ENCODE data around the gene KMT2A.

The KMT2A gene

DNA sequence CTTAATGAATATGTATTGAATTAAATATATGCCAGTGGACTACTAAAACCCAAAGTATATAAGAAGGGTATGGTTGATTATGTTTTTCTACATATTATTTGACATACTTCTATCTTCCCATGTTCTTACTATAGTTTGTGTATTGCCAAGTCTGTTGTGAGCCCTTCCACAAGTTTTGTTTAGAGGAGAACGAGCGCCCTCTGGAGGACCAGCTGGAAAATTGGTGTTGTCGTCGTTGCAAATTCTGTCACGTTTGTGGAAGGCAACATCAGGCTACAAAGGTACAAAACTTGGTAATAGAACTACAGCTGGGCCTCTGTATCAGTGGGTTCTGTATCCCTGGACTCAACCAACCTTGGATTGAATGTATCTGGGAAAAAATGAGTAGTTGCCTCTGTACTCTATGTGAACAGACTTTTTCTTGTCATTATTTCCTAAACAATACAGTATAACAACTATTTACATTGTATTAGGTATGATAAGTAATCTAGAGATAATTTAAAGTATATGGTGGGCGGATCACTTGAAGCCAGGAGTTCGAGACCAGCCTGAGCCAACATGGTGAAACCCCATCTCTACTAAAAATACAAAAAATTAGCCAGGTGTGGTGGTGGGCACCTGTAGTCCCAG, 52.3 kb downstream of the KMT2A start:
- DNase-seq = peak; percentile 31

DNA sequence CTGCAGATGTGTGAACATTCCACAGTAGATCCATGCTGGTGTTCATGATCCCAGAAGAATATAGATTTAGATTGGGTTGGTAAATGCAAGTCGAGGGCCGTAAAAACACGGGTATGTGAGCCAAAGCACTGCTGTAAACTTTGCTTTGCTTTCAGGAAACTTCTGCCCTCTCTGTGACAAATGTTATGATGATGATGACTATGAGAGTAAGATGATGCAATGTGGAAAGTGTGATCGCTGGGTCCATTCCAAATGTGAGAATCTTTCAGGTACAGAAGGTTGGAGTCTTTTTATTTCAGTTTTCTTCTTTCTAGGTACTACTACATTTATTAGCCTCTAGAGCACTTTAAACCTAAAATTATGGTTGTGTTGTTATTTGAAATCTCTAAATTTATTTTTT, 54.7 kb downstream of the KMT2A start:
- DNase-seq = no peak

DNA sequence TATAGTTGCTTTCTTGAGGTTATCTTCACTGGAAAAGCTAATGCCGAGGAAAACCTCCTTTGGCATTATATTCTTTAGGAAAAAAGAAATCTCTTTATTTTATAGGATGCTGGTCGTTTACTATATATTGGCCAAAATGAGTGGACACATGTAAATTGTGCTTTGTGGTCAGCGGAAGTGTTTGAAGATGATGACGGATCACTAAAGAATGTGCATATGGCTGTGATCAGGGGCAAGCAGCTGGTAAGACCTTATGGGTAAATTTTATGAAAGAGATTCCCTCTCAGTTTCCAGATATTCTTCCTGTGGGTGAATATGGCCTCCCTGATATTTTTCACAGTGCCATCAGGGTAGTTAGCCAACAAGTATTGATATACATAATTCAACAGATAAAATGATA, 61.5 kb downstream of the KMT2A start:
- DNase-seq = no peak

DNA sequence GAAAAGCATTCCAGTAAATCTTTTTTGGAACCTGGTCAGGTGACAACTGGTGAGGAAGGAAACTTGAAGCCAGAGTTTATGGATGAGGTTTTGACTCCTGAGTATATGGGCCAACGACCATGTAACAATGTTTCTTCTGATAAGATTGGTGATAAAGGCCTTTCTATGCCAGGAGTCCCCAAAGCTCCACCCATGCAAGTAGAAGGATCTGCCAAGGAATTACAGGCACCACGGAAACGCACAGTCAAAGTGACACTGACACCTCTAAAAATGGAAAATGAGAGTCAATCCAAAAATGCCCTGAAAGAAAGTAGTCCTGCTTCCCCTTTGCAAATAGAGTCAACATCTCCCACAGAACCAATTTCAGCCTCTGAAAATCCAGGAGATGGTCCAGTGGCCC, 66.9 kb downstream of the KMT2A start:
- no peak for DNase-seq

DNA sequence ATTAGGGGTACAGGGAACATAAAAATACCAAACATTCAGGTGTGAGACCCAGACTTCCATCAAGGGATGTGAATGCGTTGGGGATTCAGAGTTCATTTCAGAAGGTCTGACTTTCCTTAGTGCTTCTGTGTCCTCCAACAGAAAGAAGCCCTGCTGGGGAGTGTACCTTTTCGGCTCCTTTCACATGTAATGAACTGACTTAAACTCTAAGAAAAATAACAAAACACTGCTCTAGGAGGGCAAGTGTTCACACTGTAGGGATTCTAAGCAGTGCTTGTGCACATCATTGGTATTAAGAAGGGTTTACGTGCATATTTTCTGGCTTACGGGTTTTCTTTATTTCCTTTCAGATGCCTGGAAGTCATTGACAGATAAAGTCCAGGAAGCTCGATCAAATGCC, 75.3 kb downstream of the KMT2A start:
- no peak for DNase-seq

DNA sequence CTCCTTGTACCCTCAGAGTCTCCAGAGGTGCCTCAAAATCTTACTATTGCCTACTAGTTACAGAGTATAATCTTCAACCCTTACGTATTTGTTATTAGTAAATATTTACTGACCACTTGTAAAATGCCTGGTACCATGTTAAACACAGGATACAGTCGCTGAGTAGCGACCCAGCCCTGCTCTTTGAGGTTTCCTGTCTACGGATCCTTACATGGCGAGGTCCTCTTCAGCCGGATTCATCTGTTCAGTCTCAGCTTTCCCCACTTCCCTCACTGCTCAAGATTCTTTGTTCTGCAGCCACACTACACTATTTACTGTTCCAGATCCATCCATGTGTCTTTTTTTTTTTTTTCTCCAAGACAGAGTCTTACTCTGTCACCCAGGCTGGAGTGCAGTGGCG, 77.8 kb downstream of the KMT2A start:
- DNase-seq = no peak

DNA sequence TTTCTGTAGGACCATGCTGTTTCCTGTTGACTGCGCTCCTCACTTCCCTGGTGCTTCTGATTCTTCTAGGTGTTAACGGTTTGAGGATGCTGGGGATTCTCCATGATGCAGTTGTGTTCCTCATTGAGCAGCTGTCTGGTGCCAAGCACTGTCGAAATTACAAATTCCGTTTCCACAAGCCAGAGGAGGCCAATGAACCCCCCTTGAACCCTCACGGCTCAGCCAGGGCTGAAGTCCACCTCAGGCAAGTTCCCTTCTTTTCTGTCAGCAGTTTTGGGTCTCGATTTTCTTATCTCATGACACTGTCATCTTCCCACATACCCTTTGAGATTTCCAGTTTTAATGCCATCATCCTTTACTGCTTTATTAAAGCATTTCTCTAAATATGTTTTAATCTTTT, 83.3 kb downstream of the KMT2A start:
- no peak for DNase-seq

DNA sequence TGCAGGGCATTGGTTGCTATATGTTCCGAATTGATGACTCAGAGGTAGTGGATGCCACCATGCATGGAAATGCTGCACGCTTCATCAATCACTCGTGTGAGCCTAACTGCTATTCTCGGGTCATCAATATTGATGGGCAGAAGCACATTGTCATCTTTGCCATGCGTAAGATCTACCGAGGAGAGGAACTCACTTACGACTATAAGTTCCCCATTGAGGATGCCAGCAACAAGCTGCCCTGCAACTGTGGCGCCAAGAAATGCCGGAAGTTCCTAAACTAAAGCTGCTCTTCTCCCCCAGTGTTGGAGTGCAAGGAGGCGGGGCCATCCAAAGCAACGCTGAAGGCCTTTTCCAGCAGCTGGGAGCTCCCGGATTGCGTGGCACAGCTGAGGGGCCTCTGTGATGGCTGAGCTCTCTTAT, 85.6 kb downstream of the KMT2A start:
- no peak for DNase-seq

DNA sequence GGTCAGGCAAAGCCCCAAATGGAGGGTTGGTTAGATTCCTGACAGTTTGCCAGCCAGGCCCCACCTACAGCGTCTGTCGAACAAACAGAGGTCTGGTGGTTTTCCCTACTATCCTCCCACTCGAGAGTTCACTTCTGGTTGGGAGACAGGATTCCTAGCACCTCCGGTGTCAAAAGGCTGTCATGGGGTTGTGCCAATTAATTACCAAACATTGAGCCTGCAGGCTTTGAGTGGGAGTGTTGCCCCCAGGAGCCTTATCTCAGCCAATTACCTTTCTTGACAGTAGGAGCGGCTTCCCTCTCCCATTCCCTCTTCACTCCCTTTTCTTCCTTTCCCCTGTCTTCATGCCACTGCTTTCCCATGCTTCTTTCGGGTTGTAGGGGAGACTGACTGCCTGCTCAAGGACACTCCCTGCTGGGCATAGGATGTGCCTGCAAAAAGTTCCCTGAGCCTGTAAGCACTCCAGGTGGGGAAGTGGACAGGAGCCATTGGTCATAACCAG, 86.3 kb downstream of the KMT2A start:
- no peak for DNase-seq

DNA sequence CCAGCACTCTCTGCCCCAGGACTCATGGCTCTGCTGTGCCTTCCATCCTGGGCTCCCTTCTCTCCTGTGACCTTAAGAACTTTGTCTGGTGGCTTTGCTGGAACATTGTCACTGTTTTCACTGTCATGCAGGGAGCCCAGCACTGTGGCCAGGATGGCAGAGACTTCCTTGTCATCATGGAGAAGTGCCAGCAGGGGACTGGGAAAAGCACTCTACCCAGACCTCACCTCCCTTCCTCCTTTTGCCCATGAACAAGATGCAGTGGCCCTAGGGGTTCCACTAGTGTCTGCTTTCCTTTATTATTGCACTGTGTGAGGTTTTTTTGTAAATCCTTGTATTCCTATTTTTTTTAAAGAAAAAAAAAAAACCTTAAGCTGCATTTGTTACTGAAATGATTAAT, 88.1 kb downstream of the KMT2A start:
- no peak for DNase-seq

DNA sequence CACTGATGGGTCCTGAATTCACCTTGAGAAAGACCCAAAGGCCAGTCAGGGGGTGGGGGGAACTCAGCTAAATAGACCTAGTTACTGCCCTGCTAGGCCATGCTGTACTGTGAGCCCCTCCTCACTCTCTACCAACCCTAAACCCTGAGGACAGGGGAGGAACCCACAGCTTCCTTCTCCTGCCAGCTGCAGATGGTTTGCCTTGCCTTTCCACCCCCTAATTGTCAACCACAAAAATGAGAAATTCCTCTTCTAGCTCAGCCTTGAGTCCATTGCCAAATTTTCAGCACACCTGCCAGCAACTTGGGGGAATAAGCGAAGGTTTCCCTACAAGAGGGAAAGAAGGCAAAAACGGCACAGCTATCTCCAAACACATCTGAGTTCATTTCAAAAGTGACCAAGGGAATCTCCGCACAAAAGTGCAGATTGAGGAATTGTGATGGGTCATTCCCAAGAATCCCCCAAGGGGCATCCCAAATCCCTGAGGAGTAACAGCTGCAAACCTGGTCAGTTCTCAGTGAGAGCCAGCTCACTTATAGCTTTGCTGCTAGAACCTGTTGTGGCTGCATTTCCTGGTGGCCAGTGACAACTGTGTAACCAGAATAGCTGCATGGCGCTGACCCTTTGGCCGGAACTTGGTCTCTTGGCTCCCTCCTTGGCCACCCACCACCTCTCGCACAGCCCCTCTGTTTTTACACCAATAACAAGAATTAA, 88.6 kb downstream of the KMT2A start:
- DNase-seq = no peak

DNA sequence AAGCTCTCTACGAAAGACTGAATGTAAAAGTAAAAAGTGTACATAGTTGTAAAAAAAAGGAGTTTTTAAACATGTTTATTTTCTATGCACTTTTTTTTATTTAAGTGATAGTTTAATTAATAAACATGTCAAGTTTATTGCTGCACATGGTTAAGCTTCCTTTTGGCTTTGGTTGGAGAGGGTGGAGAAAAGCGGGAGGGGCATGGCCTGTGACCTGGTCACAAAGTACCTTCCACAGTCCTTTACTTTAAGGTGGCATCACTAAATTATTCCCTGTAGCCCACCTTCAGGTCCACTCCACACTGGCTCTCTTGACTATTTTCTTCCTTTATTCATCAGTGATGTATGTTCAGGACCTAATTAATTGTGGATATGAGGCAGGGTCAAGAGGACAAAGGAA, 90.4 kb downstream of the KMT2A start:
- no peak for DNase-seq

DNA sequence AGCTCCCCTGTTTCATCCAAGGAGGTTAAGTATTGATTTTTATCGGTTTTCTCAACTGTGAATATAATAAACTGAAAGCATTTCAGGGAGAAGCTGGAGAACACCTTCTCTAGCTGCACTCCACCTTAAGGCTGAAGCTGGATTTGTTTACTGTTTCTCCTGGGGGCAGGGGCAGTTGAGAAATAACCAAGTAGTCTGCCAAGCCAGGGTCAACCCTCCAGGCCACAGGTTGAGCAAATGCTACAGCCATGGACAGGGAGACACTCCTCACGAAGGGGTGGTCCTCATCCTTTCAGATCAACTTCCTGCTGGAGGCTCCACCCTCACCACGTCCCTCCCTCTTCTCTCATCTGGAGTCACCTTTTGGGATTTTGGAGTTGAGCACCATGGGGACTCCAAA, 90.8 kb downstream of the KMT2A start, which contains the start of gene TTC36:
Gene TTC36 (plus strand): TSS at position 366 of the 400 bp plus-strand sequence. CDS start 21 bp downstream, at position 387.
- no peak for DNase-seq

DNA sequence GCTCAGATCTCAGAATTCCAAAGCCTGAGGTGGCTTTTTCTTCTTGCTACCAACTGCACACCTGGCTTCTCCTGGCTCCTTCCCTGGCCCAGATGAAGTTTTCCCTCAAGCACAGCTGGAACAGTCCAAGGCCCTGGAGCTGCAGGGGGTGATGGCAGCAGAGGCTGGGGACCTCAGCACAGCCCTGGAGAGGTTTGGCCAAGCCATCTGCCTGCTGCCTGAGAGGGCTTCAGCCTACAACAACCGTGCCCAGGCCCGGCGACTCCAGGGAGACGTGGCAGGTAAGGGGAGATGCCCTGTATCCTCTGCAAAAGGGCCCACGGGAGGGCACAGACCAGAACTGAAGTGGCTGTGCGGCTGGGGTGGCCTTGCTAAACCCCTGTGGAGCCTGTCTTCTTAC, 92.2 kb downstream of the KMT2A start:
- no peak for DNase-seq

DNA sequence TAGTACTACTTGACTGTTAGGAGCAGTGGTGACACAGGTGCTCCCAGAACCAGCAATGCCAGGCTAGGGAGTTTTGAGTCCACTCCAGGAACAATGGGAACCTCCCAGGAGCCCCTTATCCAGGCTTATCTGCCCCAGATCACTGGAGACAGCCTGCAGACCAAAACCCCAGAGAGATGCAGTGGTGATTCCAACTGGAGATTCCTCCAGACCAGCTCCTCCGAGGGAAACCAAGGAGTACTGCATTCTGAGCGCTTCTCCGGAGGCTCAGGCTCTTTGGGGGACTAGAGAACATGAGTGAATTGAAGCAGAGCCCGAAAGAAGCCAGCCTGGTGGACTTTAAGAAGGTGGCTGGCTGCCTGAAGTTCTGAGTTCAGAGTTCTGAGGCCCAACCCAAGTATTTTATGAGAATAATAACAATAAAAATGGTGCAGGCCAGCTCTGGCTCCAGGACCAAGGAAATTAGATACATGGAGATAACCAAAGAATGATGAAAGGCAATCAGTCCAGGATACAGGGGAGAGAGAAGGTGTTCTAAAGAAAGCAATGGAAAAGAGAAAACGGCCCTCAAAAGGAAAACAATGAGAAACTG, 93.4 kb downstream of the KMT2A start:
- no peak for DNase-seq

DNA sequence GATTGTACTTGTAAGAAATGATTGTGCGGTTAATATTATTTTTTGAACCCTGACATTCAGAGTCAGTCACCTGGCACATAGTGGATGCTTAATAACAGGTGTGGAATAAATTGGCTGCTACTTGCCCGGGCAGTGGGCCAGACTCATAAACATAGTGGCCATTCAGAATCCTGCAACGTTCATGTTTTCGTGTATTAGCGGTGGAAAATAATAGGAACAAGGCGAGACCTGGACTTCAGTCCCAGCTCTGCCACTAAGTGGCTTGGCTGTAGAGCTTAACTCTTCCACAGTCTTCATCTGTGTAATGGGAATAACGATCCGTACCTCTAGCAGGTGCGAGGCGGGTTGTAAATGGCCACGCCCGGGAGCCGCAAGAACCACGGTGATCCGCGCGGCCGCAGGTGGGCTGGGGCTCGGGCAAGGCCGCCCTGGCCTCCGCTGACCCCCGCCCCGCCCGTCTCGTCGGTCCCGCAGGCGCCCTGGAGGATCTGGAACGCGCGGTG, 93.9 kb downstream of the KMT2A start:
- DNase-seq = no peak

DNA sequence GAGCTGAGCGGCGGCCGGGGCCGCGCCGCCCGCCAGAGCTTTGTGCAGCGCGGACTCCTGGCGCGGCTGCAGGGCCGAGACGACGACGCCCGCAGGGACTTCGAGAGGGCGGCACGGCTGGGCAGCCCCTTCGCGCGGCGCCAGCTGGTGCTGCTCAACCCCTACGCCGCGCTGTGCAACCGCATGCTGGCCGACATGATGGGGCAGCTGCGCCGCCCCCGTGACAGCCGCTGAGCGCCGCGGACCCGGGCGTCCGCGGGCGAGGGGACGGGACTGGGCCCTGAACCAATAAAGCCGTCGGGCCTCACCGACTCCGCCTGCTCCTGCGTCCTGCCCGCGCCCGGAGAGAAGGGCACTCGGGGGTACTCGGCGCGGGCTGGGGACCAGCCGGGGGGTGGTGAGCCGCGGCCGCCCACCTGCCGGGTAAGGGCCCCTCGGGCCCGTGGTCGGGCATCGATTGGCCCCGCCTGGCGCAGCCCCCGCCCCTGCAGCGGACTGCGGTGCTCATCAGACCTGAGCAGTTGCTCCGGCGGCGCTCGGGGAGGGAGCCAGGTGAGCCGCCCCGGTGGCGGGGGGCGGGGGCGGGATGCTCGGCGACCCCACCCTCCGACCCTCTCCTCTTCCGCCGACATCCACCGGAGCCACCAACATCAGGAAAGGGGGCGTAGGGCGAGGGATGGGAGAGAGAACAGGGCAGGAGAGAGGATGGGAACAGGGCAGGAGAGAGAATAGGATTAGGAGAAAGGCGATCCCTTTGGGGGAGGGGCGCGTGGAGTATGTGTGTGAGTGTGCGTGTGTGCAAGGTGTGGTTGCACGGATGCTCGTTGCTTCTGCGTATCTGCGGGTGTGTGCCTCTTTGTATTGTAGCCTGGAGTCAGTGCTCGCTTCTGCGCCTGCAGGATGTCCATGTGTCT, 94.6 kb downstream of the KMT2A start, which contains the start of gene TMEM25:
Gene TMEM25 (plus strand): TSS at position 510 of the 914 bp plus-strand sequence. CDS start 610 bp downstream, outside the sequence.
- DNase-seq = peak; percentile 34

DNA sequence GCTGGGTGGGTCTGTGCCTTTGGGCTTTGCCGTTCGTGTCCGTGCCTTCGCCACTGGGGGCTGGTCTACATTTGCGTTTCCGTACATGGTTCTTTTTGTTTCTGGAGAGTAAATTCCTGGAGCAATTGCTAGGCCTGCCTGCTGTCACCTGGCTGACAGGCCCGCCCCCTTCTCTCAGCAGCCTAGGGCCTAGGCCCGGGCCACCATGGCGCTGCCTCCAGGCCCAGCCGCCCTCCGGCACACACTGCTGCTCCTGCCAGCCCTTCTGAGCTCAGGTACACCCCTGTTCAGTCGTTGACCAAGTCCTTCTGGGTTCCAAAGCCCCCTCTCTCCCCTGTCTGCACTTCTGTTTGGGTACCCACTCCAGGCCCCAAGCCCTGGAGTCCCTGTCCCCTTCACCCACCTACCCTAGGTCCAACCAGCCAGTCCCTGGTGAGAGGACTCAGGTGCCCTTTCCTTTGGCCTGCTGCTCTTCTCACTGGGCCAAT, 95.3 kb downstream of the KMT2A start:
- DNase-seq = no peak

DNA sequence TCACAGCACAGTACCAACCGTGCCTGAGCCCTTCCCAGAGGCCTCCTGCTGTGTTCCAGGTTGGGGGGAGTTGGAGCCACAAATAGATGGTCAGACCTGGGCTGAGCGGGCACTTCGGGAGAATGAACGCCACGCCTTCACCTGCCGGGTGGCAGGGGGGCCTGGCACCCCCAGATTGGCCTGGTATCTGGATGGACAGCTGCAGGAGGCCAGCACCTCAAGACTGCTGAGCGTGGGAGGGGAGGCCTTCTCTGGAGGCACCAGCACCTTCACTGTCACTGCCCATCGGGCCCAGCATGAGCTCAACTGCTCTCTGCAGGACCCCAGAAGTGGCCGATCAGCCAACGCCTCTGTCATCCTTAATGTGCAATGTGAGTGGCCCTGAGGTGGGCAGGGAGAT, 95.8 kb downstream of the KMT2A start:
- DNase-seq = no peak

DNA sequence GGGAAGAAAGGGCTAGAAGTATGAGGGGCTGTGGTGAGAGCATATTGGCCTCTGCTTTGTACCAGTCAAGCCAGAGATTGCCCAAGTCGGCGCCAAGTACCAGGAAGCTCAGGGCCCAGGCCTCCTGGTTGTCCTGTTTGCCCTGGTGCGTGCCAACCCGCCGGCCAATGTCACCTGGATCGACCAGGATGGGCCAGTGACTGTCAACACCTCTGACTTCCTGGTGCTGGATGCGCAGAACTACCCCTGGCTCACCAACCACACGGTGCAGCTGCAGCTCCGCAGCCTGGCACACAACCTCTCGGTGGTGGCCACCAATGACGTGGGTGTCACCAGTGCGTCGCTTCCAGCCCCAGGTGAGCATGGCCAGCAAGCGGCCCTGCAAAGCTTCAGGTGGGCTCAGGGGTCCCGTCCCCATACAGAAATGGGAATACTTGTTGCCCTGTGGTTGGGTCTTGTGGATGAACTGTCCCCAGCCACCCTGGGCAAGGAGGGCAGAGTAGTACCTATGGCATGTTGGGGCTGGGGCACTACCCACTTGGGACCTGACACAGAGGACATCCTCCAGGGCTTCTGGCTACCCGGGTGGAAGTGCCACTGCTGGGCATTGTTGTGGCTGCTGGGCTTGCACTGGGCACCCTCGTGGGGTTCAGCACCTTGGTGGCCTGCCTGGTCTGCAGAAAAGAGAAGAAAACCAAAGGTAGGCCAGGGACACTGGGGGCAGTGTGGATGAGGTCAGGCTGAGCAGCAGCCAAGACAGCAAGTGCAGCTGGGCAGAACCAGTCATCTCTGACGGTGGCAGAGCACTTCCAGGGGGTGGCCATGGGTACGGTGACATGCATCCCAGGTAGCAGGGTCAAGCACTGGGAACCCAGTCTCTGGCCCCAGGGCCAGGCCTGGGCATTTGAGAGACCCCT, 96.8 kb downstream of the KMT2A start:
- DNase-seq = no peak

Data from NCI-H446 treated with DMSO at 0.1 percent for 48 hours (cell line).